GM21723 (cell line): ENCODE measurements around the gene PKD1.
"Not testable (repeated sequence)": the region's sequence is repeated elsewhere in the genome, so short reads cannot be mapped to it uniquely, and the experiment has no call there.

Experiments used
- ATAC-seq: cut with Tn5 transposase; IDR thresholded peaks from one replicate; pipeline ENCODE4 v1.9.1; 2021; ENCODE audit warnings: mild to moderate bottlenecking, moderate library complexity; ENCODE audit not compliant: unreplicated experiment

PKD1 gene

DNA sequence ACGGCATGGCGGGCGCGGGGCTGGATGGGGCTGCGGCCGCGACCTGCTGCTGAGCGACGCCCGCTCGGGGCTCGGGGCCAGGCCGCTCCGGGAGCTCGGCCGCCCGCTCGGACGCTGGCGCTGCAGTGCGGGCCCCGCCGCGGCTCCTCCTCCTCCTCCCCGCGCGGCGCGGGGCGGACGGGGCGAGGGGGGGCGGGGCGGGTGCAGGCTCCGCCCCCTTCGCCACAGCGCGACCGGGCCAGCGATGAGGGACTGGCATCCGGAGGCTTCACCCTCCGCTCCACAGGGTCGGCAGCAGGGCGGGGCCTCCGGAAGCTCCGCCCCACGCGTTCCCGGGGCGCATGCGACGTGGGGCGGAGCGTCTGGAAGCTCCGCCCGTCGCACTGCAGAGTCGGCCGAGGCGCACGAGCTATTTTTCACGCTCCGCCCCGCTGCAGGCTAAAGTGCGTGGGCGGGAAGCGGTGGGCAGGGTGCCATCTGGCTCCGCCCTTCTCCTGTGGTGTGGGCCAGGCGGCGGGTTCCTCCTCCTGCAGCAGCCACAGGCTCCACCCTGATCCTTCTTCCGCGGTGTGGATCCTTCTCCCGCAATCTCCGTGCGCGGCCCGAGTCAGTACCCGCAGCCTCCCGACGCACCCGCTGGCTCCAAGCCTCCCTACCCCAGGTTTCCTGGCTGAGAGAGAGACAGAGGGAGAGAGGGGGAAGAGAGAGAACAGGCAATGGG is at the start of gene PKD1:
Gene PKD1, minus strand, starts transcription at position 129 of the 721 bp plus-strand sequence. CDS start 209 bp downstream, outside the sequence.
- ATAC-seq = not testable (repeated sequence)

DNA sequence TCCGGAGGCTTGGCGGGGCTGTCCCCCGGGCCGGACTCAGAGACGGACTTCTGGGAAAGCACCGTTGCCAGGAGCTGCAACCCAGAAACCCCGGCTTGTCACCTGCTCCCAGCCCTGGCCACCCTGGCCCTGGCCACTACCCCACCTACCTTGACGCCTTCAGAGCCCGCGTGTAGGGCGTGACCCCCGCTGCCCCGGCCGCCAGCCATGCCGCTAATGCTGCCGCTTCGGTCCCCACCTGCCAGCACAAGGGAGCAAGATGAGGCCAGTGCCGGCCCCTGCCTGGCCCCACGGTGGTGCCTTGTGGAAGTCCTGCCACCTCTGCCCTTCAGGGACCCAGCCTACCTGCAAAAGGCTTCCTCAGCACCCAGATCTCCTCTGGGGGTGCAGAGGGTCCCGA is 49.3 kb upstream of the PKD1 start:
- ATAC-seq = no peak

GRCh38 chr16:2184346-2184745 is 48.6 kb upstream of the PKD1 start:
- no peak for ATAC-seq

DNA sequence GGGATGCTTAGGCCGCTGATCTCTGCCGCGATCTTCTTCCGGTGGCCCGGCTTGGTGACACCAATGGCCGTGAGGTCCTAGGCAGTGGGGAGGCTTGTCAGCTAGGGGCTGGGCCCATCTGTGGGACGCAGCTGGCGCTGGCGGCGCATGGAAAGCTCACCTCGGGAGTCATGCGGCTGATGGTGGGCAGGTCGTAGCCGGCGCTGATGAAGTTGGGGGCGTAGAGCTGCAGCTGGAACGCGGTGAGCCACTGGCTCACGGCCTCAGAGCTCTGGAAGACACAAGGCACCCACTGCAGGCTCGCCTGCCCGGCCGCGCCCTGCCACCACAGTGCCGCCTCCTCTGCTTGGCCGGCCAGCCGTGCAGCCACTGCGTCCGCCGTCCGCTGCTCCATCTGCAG is 48.0 kb upstream of the PKD1 start:
- ATAC-seq = no peak

DNA sequence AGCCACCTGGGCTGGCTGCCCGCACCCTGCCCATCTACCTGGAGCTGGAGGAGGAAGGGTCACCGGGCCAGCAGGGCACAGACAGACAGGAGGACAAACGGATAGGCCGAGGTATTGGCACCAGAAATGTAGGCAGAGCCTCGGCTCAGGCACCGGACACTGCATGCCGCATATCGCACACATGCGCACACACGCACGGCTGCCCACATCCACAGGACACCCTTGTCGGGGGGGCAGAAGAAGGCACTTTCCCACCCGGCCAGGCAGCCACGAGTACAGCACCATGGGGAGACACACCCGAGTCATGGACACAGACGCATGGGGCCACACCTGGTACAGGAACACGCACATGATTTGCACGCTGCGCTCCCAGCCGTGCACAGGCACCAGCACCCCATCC is 46.3 kb upstream of the PKD1 start:
- ATAC-seq = no peak

DNA sequence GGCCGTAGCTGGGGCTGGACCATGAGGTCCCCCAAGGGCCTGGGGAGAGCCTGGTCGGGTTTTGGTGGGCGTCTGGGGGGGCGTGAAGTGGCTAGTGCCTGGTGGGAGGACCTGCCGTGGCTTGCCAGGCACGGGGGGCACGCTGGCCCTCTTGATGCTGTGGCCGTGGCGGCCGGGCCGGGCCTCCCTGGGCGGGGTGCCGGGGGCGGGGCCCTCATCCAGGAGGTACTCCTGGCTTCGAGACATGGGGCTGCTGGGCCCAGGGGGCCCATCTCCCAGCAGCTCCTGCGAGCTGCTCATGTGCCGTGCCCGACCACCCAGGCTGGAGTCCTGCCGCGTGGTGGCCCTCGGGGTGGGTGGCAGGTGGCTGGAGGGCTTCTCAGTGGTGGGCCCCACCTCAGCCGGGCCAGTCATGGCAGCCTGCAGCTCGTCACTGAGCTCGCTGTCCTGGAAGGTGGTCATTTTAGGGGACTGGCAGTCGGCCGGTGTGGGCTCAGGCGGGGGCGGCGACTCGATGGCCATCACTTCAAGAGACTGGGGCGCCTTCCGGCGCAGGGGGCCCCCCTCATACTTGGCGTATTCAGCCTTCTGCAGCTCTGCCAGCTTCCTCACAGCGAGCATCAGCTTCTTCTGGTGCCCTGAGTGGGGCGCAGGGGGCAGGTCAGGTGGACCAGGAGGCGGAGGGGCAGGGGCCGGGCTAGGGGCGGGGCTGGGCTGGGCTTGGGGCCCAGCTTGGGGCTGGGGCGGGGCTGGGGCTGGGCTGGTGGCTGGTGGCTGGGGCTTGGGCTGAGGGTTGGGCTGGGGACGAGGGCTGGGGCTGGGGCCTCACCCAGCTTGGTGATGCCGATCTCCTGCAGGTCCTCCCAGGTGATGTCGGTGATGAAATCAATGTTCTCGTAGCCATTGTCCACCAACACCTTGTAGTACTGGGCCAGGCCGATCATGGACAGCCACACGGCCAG is 45.5 kb upstream of the PKD1 start:
- no peak for ATAC-seq

GRCh38 chr16:2180461-2180860 is 44.8 kb upstream of the PKD1 start:
- no peak for ATAC-seq

- ATAC-seq = no peak
Measured at GRCh38 chr16:2179576-2179975, 43.9 kb upstream of the PKD1 start.

GRCh38 chr16:2179107-2179501 is 43.4 kb upstream of the PKD1 start:
- no peak for ATAC-seq

DNA sequence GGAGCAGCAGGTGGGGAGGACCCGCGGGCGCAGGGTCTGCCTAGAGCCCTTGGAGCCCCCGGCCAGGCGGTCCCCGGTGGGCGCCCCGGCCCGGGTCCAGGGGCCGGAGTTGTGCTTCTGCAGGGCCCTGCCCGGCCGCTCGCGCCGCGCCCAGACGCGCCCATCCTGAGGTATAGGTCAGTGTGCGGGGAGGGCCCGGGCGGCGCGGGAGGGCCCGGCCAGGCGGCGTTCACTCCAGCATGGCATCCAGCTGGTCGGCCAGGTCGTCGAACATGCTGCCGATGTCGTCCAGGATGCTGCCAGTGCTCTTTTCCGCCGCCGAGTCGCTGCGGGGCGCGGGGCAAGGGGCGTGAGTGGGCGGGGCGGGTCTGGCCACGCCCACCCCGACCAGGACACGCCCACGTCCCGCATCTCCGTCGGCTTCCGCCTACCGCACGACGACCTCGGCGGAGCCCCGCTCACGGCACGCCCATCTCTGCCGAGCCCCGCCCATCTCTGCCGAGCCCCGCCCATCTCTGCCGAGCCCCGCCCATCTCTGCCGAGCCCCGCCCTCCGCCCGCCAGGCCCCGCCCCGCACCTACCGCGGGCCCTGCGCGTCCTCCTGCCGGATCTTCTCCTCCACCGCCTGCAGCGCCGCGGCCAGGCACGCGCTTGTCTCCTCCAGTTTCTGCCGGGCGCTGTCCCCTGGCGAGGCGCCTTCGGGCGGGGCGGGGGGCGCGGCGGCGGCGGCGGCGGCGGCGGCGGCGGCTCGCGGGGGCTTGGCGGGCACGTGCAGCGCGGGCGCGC is 42.8 kb upstream of the PKD1 start:
- no peak for ATAC-seq

- ATAC-seq = no peak
Measured at GRCh38 chr16:2177561-2177960, 41.9 kb upstream of the PKD1 start.

DNA sequence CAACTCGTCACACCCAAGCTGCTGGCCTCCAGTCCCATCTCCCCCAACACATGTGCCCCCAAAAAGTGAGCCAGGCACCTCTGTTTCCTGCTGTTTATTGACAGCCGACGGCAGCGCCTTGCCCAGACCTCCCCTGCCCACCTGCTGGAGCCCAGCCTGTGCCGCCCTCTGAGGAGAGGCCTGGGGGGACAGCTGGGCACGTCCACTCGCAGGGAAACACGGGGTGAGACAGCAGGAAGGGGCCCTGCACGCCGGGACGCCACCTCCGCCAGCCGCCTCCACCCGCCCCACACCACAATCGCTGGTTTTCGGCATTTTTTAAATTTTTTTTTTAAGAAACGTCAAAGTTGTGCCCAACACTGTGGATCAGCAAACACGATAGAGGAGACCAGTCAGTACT is 41.4 kb upstream of the PKD1 start:
- no peak for ATAC-seq

- no peak for ATAC-seq
Measured at GRCh38 chr16:2176047-2176446, 40.3 kb upstream of the PKD1 start.

GRCh38 chr16:2175454-2175853 is 39.8 kb upstream of the PKD1 start:
- no peak for ATAC-seq

- no peak for ATAC-seq
Measured at GRCh38 chr16:2174396-2175131, 38.9 kb upstream of the PKD1 start.

GRCh38 chr16:2173916-2174315 is 38.2 kb upstream of the PKD1 start:
- no peak for ATAC-seq

- no peak for ATAC-seq
Measured at GRCh38 chr16:2173366-2173765, 37.7 kb upstream of the PKD1 start.

DNA sequence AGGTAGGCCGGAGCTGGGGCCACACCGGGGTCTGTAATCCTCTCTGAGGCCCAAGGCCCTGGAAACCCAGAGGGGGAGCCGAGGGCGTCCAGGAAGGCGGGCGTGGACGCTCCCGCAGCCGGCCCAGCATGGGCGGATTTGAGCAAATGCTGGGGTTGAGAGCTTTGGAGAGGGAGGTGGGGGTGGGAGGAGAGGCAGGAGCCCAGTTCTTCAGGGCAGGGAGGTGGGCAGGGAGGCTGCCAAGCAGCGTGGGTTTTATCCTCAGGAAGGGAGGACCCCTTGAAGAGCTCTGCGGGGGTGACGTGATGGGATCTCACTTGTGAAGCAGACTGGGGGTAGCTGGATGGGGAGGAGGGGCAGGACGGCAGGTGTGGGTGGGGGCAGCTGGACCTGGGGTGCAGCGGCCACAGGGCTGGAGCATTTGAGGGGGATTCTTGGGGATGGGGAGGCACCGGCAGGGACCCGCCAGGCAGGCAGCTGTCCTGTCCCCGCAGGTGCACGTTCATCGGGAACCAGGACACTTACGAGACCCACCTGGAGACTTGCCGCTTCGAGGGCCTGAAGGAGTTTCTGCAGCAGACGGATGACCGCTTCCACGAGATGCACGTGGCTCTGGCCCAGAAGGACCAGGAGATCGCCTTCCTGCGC is 37.1 kb upstream of the PKD1 start:
- ATAC-seq = no peak

DNA sequence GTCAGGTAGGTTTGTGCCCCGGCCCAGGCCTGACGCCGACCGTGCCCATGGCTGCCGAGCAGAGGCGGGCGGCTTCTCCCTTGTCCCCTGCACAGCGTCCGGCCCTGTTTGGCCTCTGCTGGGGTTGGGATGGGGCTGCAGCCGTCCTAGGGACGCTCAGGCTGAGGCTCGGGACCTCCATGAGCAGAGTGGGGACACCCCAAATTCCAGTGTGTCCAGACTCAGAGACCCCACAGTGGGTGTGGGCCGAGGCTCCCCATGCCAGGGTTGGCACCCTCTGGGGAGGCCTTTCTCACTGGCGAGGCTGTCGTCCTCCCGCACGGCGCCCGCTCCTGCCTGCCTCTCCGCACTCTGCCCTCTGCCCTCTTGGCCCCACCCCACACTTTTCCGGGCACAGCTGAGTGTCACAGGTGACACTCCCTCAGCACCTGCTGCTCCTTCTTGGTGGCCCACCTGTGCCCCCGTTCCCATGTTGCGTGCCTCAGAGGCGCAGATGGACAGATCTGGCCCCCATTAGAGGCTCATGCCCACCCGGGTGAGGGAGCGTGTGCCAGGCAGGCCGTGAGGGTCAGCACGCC is 36.0 kb upstream of the PKD1 start:
- ATAC-seq = no peak
